Mammary epithelial cell (primary cell): ENCODE measurements around the gene DIS3L2.

Source experiments
- CTCF ChIP-seq, 2 donors: IDR thresholded peaks in 1 of 2; conservative IDR thresholded peaks in 1 of 2; 2 replicates each; pipeline ENCODE4 v1.5.1; 2011 to 2012; ENCODE audit warnings: inconsistent platforms in 2 of 2, low read length in 2 of 2, mild to moderate bottlenecking in 2 of 2, control low read depth in 1 of 2, low read depth in 1 of 2; ENCODE audit not compliant: insufficient read depth in 1 of 2; ENCODE audit errors: extremely low read depth in 1 of 2
- EZH2 ChIP-seq: IDR thresholded peaks from 2 replicates; pipeline ENCODE4 v1.6.1; 2012; ENCODE audit warnings: low read length, inconsistent platforms, borderline replicate concordance

GRCh38 chr2:231927566-231927890 is 34.0 kb upstream of the DIS3L2 start:
- no peak for TF ChIP-seq CTCF (conservative IDR thresholded peaks at IDR 0.05 in 1 of 2, IDR thresholded peaks at IDR 0.05 in 1 of 2; ENCODE audit: extremely low read depth in 1 of 2, insufficient read depth in 1 of 2, low read depth in 1 of 2, low read length in 2 of 2)
- TF ChIP-seq EZH2 = no peak
